CD14-positive monocyte (primary cell): ENCODE data around the gene ZFHX2. TPM values are rescaled to one million over a fixed set of nuclear protein-coding genes. Genes with fewer than 3 reads are reported as not detected.

ENCODE experiments used
- DNase-seq, 3 donors: peaks; one replicate each; pipeline ENCODE4 v3.0.0-alpha.2; 2011 to 2022
- H2AFZ ChIP-seq: 2 replicates; pipeline ENCODE4 v1.6.0; 2012; ENCODE audit warnings: mild to moderate bottlenecking, low read depth, low read length, inconsistent platforms; ENCODE audit not compliant: insufficient read depth, poor library complexity, severe bottlenecking
- H3K27ac ChIP-seq, 2 donors: 1 replicate in 1 of 2; 2 replicates in 1 of 2; pipeline ENCODE4 v1.5.1; 2012 to 2013; ENCODE audit warnings: low read length in 2 of 2, control low read depth in 1 of 2, inconsistent platforms in 1 of 2, low read depth in 1 of 2, mild to moderate bottlenecking in 1 of 2
- H3K27me3 ChIP-seq, 2 donors: one replicate each; pipeline versions ENCODE4 v1.6.0 to v1.6.1; 2011 to 2013; ENCODE audit warnings: low read length in 2 of 2; ENCODE audit not compliant: control insufficient read depth in 2 of 2, insufficient read depth in 2 of 2
- H3K36me3 ChIP-seq, 2 donors: replicated peaks in 1 of 2; 1 replicate in 1 of 2; 2 replicates in 1 of 2; pipeline versions ENCODE4 v1.5.1 to v1.6.1; 2012 to 2013; ENCODE audit warnings: low read length in 2 of 2, control low read depth in 1 of 2, inconsistent platforms in 1 of 2, mild to moderate bottlenecking in 1 of 2; ENCODE audit not compliant: insufficient read depth in 2 of 2, control insufficient read depth in 1 of 2
- H3K4me1 ChIP-seq, 2 donors: 1 replicate in 1 of 2; 2 replicates in 1 of 2; pipeline versions ENCODE4 v1.5.1 to v1.6.1; 2012 to 2013; ENCODE audit warnings: low read length in 2 of 2, control low read depth in 1 of 2, inconsistent platforms in 1 of 2, mild to moderate bottlenecking in 1 of 2, moderate library complexity in 1 of 2; ENCODE audit not compliant: insufficient read depth in 2 of 2, control insufficient read depth in 1 of 2
- H3K4me2 ChIP-seq: replicated peaks from 2 replicates; pipeline ENCODE3; 2012; ENCODE audit warnings: low read length, moderate library complexity, mild to moderate bottlenecking; ENCODE audit not compliant: poor library complexity, severe bottlenecking; ENCODE audit errors: extremely low read depth
- H3K4me3 ChIP-seq, 3 experiments: fragments of 200-600 bp in 1 of 3; sonication (generic) in 1 of 3; replicated peaks in 1 of 3; 1 replicate in 2 of 3; 2 replicates in 1 of 3; pipeline ENCODE4 v1.5.1; 2011 to 2013; ENCODE audit warnings: low read length in 3 of 3, mild to moderate bottlenecking in 3 of 3, control low read depth in 2 of 3, low read depth in 2 of 3, inconsistent platforms in 1 of 3, moderate library complexity in 1 of 3
- H3K79me2 ChIP-seq: 2 replicates; pipeline ENCODE4 v1.6.0; 2012; ENCODE audit warnings: mild to moderate bottlenecking, control low read depth, inconsistent platforms, low read length, moderate library complexity; ENCODE audit not compliant: insufficient read depth
- H3K9ac ChIP-seq: 2 replicates; pipeline ENCODE4 v1.6.0; 2017; ENCODE audit warnings: low read length, mild to moderate bottlenecking; ENCODE audit not compliant: insufficient read depth, poor library complexity, severe bottlenecking
- H3K9me3 ChIP-seq, 2 donors: replicated peaks in 1 of 2; 1 replicate in 1 of 2; 2 replicates in 1 of 2; pipeline versions ENCODE4 v1.5.1 to v1.6.1; 2012 to 2013; ENCODE audit warnings: low read length in 2 of 2, control low read depth in 1 of 2; ENCODE audit not compliant: control insufficient read depth in 1 of 2, insufficient read depth in 1 of 2
- H4K20me1 ChIP-seq: 2 replicates; pipeline ENCODE4 v1.6.0; 2012; ENCODE audit warnings: mild to moderate bottlenecking, low read length, control low read depth, moderate library complexity; ENCODE audit not compliant: insufficient read depth
- H3K27ac Mint-ChIP-seq, 7 donors: one replicate each; pipeline ENCODE4 v1.8.0; 2020; ENCODE audit warnings: mild to moderate bottlenecking in 7 of 7, mixed read lengths in 7 of 7, moderate library complexity in 6 of 7, inconsistent platforms in 2 of 7
- H3K27me3 Mint-ChIP-seq, 3 donors: one replicate each; pipeline ENCODE4 v1.8.0; 2021 to 2022; ENCODE audit warnings: low read depth in 3 of 3, mild to moderate bottlenecking in 3 of 3, mixed read lengths in 3 of 3, moderate library complexity in 3 of 3, inconsistent platforms in 1 of 3
- H3K36me3 Mint-ChIP-seq, 2 donors: one replicate each; pipeline ENCODE4 v1.8.0; 2020; ENCODE audit warnings: mixed read lengths in 2 of 2, inconsistent platforms in 1 of 2, mild to moderate bottlenecking in 1 of 2
- H3K4me1 Mint-ChIP-seq: one replicate; pipeline ENCODE4 v1.8.0; 2020; ENCODE audit warnings: mild to moderate bottlenecking, mixed read lengths
- H3K4me3 Mint-ChIP-seq, 2 donors: one replicate each; pipeline ENCODE4 v1.8.0; 2020; ENCODE audit warnings: mild to moderate bottlenecking in 2 of 2, mixed read lengths in 2 of 2, moderate library complexity in 1 of 2
- H3K9me3 Mint-ChIP-seq, 7 donors: one replicate each; pipeline ENCODE4 v1.8.0; 2020 to 2022; ENCODE audit warnings: mixed read lengths in 7 of 7, mild to moderate bottlenecking in 6 of 7, moderate library complexity in 6 of 7, inconsistent platforms in 2 of 7
- WGBS: methylation state at CpG from one replicate; pipeline ENCODE4 v1.1.5; 2013; ENCODE audit warnings: missing lambda C conversion rate; ENCODE audit not compliant: insufficient coverage; 5-methylcytosine and 5-hydroxymethylcytosine counted together
- intact Hi-C, 2 donors: fragments of 100-400 bp; cut with micrococcal nuclease; formaldehyde crosslinking; loops; one replicate each; pipeline versions ENCODE4 v1.15.0 to v1.15.1; 2023
- polyA plus RNA-seq, 3 donors: library from polyadenylated mRNA; depleted of rRNA in 1 of 3; unstranded in 2 of 3; stranded (reverse) in 1 of 3; fragments of 300-500 nt in 2 of 3; fragments of >200 nt in 1 of 3; fragmentation: Illumina TruSeq in 2 of 3; gene quantifications; 1 replicate in 2 of 3; 2 replicates in 1 of 3; pipeline ENCODE4 v1.2.3, GENCODE V29; 2012 to 2021
- TF ChIP-seq, protein P1 (sequence below): fragments of 200-600 bp; IDR thresholded peaks from one replicate; pipeline ENCODE4 v1.8.0; 2022; ENCODE audit warnings: antibody characterized with exemption, mild to moderate bottlenecking

Gene ZFHX2
- polyA plus RNA-seq, 3 donors: 0.01 to 0.07 TPM; not detected in 1

DNA sequence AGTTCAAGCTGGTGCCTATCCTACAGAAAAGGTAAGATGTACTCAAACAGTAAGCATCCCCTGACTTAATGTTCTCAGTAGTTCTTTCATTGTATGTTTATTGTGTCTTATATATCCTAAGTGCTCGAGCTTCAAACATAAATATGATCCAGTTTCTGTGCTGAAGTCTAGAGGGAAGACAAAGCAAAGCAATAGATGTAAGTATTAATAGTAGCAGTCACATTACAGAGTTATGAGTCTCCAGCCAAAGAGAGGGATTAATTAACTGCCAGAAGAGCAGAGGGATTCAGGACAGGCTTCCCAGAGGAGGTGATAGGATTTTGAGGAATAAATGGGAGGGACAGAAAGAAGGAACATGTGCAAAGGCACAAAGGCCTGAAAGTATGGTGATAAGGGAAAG, 80.6 kb downstream of the ZFHX2 start:
- no peak for DNase-seq
- H3K36me3 Mint-ChIP-seq: peaks cover 46 to 53% of the 10 kb centered on the region in 2 donors
- Histone ChIP-seq H3K79me2 (peaks cover 16% of the 10 kb centered on the region), H3K9me3 (no peaks in the 10 kb centered on the region), H3K4me3 (no peak overlapping the region), H3K36me3 (peaks cover 40 to 54% of the 10 kb centered on the region in 2 donors), H3K27ac (no peak overlapping the region), H3K4me1 (peaks cover 7 to 13% of the 10 kb centered on the region in 2 donors), H3K9ac (no peak overlapping the region), H4K20me1 (no peaks in the 10 kb centered on the region), H3K27me3 (no peaks in the 10 kb centered on the region), H3K4me2 (no peak overlapping the region), H2AFZ (no peak overlapping the region)
- H3K9me3 Mint-ChIP-seq: peaks cover 0 to 3% (median 0%) of the 10 kb centered on the region in 7 donors
- no peak overlapping the region for H3K4me3 Mint-ChIP-seq
- H3K27me3 Mint-ChIP-seq: peaks cover 0 to 1% (median 1%) of the 10 kb centered on the region in 3 donors
- peaks cover 3% of the 10 kb centered on the region for H3K4me1 Mint-ChIP-seq
- WGBS: no CpG with 5 or more reads among the region's 1 CpG
- H3K27ac Mint-ChIP-seq: no peak overlapping the region
- intact Hi-C loops: no loop called here
- TF ChIP-seq, protein P1, sequence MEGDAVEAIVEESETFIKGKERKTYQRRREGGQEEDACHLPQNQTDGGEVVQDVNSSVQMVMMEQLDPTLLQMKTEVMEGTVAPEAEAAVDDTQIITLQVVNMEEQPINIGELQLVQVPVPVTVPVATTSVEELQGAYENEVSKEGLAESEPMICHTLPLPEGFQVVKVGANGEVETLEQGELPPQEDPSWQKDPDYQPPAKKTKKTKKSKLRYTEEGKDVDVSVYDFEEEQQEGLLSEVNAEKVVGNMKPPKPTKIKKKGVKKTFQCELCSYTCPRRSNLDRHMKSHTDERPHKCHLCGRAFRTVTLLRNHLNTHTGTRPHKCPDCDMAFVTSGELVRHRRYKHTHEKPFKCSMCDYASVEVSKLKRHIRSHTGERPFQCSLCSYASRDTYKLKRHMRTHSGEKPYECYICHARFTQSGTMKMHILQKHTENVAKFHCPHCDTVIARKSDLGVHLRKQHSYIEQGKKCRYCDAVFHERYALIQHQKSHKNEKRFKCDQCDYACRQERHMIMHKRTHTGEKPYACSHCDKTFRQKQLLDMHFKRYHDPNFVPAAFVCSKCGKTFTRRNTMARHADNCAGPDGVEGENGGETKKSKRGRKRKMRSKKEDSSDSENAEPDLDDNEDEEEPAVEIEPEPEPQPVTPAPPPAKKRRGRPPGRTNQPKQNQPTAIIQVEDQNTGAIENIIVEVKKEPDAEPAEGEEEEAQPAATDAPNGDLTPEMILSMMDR: no peak

Other genes starting within 250 kb of the ZFHX2 start
- 10 to 100 TPM in 1 of 3 donors, under 1 TPM in 2; 0.81 to 16.7 (median 0.88) TPM for gene PPP1R3E, start 248.9 kb downstream of the ZFHX2 start, polyA plus RNA-seq
- gene BCL2L2, start 244.9 kb downstream of the ZFHX2 start, polyA plus RNA-seq: 10 to 100 TPM in 1 of 3 donors, 1 to 10 TPM in 1, under 1 TPM in 1; 0.90 to 23.7 (median 1.4) TPM
- gene PABPN1, start 230.3 kb downstream of the ZFHX2 start, polyA plus RNA-seq: 100 to 1,000 TPM in 1 of 3 donors, 10 to 100 TPM in 2; 54.4 to 356 (median 64.6) TPM
- gene SLC22A17, start 198.9 kb downstream of the ZFHX2 start, polyA plus RNA-seq: not detected
- gene EFS, start 186.6 kb downstream of the ZFHX2 start, polyA plus RNA-seq: not detected
- not detected for gene IL25, start 179.0 kb downstream of the ZFHX2 start, polyA plus RNA-seq
- gene CMTM5, start 174.7 kb downstream of the ZFHX2 start, polyA plus RNA-seq: 1 to 10 TPM in 1 of 3 donors, under 1 TPM in 1, not detected in 1; 0.93 to 1.1 TPM
- not detected for gene MYH6, start 143.5 kb downstream of the ZFHX2 start, polyA plus RNA-seq
- gene MYH7, start 116.1 kb downstream of the ZFHX2 start, polyA plus RNA-seq: not detected
- gene NGDN, start 82.1 kb downstream of the ZFHX2 start, polyA plus RNA-seq: 10 to 100 TPM; 22.7 to 44.5 (median 26.8) TPM
- gene THTPA, start 4.5 kb upstream of the ZFHX2 start, polyA plus RNA-seq: 10 to 100 TPM; 15.3 to 18.2 (median 17.0) TPM
- 100 to 1,000 TPM in 1 of 3 donors, 10 to 100 TPM in 2; 32.2 to 437 (median 37.0) TPM for gene AP1G2, start 16.0 kb upstream of the ZFHX2 start, polyA plus RNA-seq
- 1 to 10 TPM; 2.2 to 4.1 (median 3.7) TPM for gene JPH4, start 27.0 kb upstream of the ZFHX2 start, polyA plus RNA-seq
- gene DHRS2, start 84.6 kb upstream of the ZFHX2 start, polyA plus RNA-seq: not detected